Upper lobe of right lung (tissue), 1 donor: ENCODE measurements around the gene FAM229A. TPM values are rescaled to one million over a fixed set of nuclear protein-coding genes. Genes with fewer than 3 reads are reported as not detected.

ENCODE experiments used
- ATAC-seq: fragments of 200-7000 bp; cut with Tn5 transposase; one replicate; pipeline ENCODE4 v1.9.1; 2020; ENCODE audit warnings: mild to moderate bottlenecking, moderate library complexity
- DNase-seq: peaks from one replicate; pipeline ENCODE4 v3.0.0-alpha.2; 2020
- H3K27ac ChIP-seq: fragments of 200-600 bp; one replicate; pipeline ENCODE4 v1.8.0; 2022
- H3K27me3 ChIP-seq: fragments of 200-600 bp; one replicate; pipeline ENCODE4 v1.8.0; 2022; ENCODE audit warnings: mild to moderate bottlenecking
- H3K36me3 ChIP-seq: fragments of 200-600 bp; one replicate; pipeline ENCODE4 v1.8.0; 2022
- H3K4me1 ChIP-seq: fragments of 200-600 bp; one replicate; pipeline ENCODE4 v1.8.0; 2022
- H3K4me3 ChIP-seq: fragments of 200-600 bp; one replicate; pipeline ENCODE4 v1.8.0; 2022; ENCODE audit warnings: mild to moderate bottlenecking
- H3K9me3 ChIP-seq: fragments of 200-600 bp; one replicate; pipeline ENCODE4 v1.8.0; 2022
- CTCF ChIP-seq: fragments of 200-600 bp; IDR thresholded peaks from one replicate; pipeline ENCODE4 v1.8.0; 2022; ENCODE audit warnings: antibody characterized with exemption
- intact Hi-C: fragments of 100-400 bp; cut with DNase I; formaldehyde crosslinking; loops from one replicate; pipeline ENCODE4 v1.11.0; 2022
- total RNA-seq: library from RNA; stranded (reverse); fragmentation: NEBNext Ultra II Directional; extraction: Animal tissue kit (Norgen Biotek cat#: 25700); gene quantifications from one replicate; pipeline ENCODE4 v1.2.1, GENCODE V29; 2021
- donor health status: DM: no; HTN: yes; CAD: no; lungs with severe emphysema.

FAM229A gene
- total RNA-seq, 1 donor from 2014 or later = 9.3 TPM

GRCh38 chr1:32329931-32330466 lies 32.3 kb downstream of the FAM229A start:
- intact Hi-C loops = no loop called here
- Histone ChIP-seq H3K27ac (no peak overlapping the region), H3K36me3 (peaks cover 67% of the 10 kb centered on the region), H3K4me3 (no peak overlapping the region), H3K27me3 (no peaks in the 10 kb centered on the region), H3K4me1 (peaks cover 7% of the 10 kb centered on the region), H3K9me3 (no peaks in the 10 kb centered on the region)
- DNase-seq = peak; percentile 7
- TF ChIP-seq CTCF = no peak
- no peak for ATAC-seq

GRCh38 chr1:32327204-32327603 lies 35.1 kb downstream of the FAM229A start:
- Histone ChIP-seq H3K27ac (no peak overlapping the region), H3K27me3 (no peaks in the 10 kb centered on the region), H3K36me3 (peaks cover 68% of the 10 kb centered on the region), H3K9me3 (no peaks in the 10 kb centered on the region), H3K4me3 (no peak overlapping the region), H3K4me1 (no peaks in the 10 kb centered on the region)
- ATAC-seq = no peak
- intact Hi-C loops = no loop called here
- no peak for TF ChIP-seq CTCF
- DNase-seq = no peak

- H3K4me3 ChIP-seq = no peak overlapping the region
- no peak for TF ChIP-seq CTCF
- peaks cover 10% of the 10 kb centered on the region for H3K4me1 ChIP-seq
- ATAC-seq (peak; percentile 49), DNase-seq (no peak)
- H3K27me3 ChIP-seq = no peaks in the 10 kb centered on the region
- no peak overlapping the region for H3K27ac ChIP-seq
- peaks cover 42% of the 10 kb centered on the region for H3K36me3 ChIP-seq
- intact Hi-C loops = no loop called here
- no peaks in the 10 kb centered on the region for H3K9me3 ChIP-seq
Measured at GRCh38 chr1:32321712-32322291, 40.5 kb downstream of the FAM229A start.

GRCh38 chr1:32318127-32318869 lies 44.0 kb downstream of the FAM229A start:
- ATAC-seq = no peak
- peaks cover 10% of the 10 kb centered on the region for H3K4me1 ChIP-seq

GRCh38 chr1:32316903-32317277 lies 45.4 kb downstream of the FAM229A start:
- no peaks in the 10 kb centered on the region for H3K27me3 ChIP-seq
- no peak overlapping the region for H3K4me3 ChIP-seq
- H3K27ac ChIP-seq = no peak overlapping the region
- ATAC-seq (no peak), DNase-seq (no peak)
- no peaks in the 10 kb centered on the region for H3K9me3 ChIP-seq
- H3K4me1 ChIP-seq = peaks cover 13% of the 10 kb centered on the region
- peaks cover 32% of the 10 kb centered on the region for H3K36me3 ChIP-seq
- intact Hi-C loops = no loop called here
- no peak for TF ChIP-seq CTCF

More at GRCh38 chr1:32318127-32318869, 44.0 kb downstream of the FAM229A start:
- Histone ChIP-seq H3K27me3 (no peaks in the 10 kb centered on the region), H3K27ac (no peak overlapping the region), H3K36me3 (peaks cover 35% of the 10 kb centered on the region), H3K9me3 (no peaks in the 10 kb centered on the region), H3K4me3 (no peak overlapping the region)
- TF ChIP-seq CTCF = no peak
- intact Hi-C loops = no loop called here
- no peak for DNase-seq
